GM23248 (cell line): ENCODE data around the gene POU3F1. TPM values are rescaled to one million over a fixed set of nuclear protein-coding genes. Genes with fewer than 3 reads are reported as not detected.
A peak's percentile ranks its signal among the peaks of the same experiment; 100 is the strongest.

Experiments used
- DNase-seq: peaks from one replicate; pipeline ENCODE4 v3.0.0-alpha.2; 2015
- H2AFZ ChIP-seq: fragments of 200-600 bp; sonication (generic); 2 replicates; pipeline ENCODE4 v1.6.1; 2016; ENCODE audit warnings: antibody characterized with exemption
- H3F3A ChIP-seq: fragments of 200-600 bp; sonication (generic); 2 replicates; pipeline ENCODE4 v1.6.1; 2016; ENCODE audit warnings: mild to moderate bottlenecking, antibody characterized with exemption, mixed run types; ENCODE audit not compliant: insufficient read depth
- H3K27ac ChIP-seq: fragments of 200-600 bp; sonication (generic); 2 replicates; pipeline ENCODE4 v1.5.1; 2016; ENCODE audit warnings: mild to moderate bottlenecking
- H3K27me3 ChIP-seq: fragments of 200-600 bp; sonication (generic); replicated peaks from 2 replicates; pipeline ENCODE4 v1.6.1; 2016; ENCODE audit warnings: mild to moderate bottlenecking; ENCODE audit not compliant: insufficient read depth
- H3K36me3 ChIP-seq: fragments of 200-600 bp; sonication (generic); 2 replicates; pipeline ENCODE4 v1.6.1; 2016; ENCODE audit warnings: low read depth, mild to moderate bottlenecking
- H3K4me1 ChIP-seq: fragments of 200-600 bp; sonication (generic); 2 replicates; pipeline ENCODE4 v1.6.1; 2016; ENCODE audit warnings: mild to moderate bottlenecking; ENCODE audit not compliant: insufficient read depth
- H3K4me2 ChIP-seq: fragments of 200-600 bp; sonication (generic); one replicate; pipeline ENCODE4 v1.6.1; 2016; ENCODE audit warnings: mild to moderate bottlenecking; ENCODE audit not compliant: unreplicated experiment
- H3K4me3 ChIP-seq: fragments of 200-600 bp; sonication (generic); 2 replicates; pipeline ENCODE4 v1.5.1; 2016; ENCODE audit warnings: mild to moderate bottlenecking
- H3K79me2 ChIP-seq: fragments of 200-600 bp; sonication (generic); 2 replicates; pipeline ENCODE4 v1.6.1; 2016; ENCODE audit warnings: mild to moderate bottlenecking; ENCODE audit not compliant: insufficient read depth
- H3K9ac ChIP-seq: fragments of 200-600 bp; sonication (generic); 2 replicates; pipeline ENCODE4 v1.6.1; 2016; ENCODE audit warnings: mild to moderate bottlenecking
- H3K9me2 ChIP-seq: fragments of 200-600 bp; sonication (generic); 2 replicates; pipeline ENCODE4 v1.6.1; 2016; ENCODE audit warnings: mixed run types, mild to moderate bottlenecking, moderate library complexity; ENCODE audit not compliant: insufficient read depth
- H3K9me3 ChIP-seq: fragments of 200-600 bp; sonication (generic); one replicate; pipeline ENCODE4 v1.6.1; 2017; ENCODE audit warnings: low read depth
- H4K20me1 ChIP-seq: fragments of 200-600 bp; sonication (generic); 2 replicates; pipeline ENCODE4 v1.6.0; 2016; ENCODE audit not compliant: insufficient read depth
- EZH2 ChIP-seq: fragments of 200-600 bp; sonication (generic); IDR thresholded peaks from 2 replicates; pipeline ENCODE4 v1.6.1; 2018; ENCODE audit warnings: antibody characterized with exemption, mild to moderate bottlenecking; ENCODE audit not compliant: insufficient read depth, poor library complexity, severe bottlenecking
- EZH2phosphoT487 ChIP-seq: fragments of 200-600 bp; sonication (generic); IDR thresholded peaks from 2 replicates; pipeline ENCODE4 v1.6.1; 2018; ENCODE audit warnings: antibody characterized with exemption, moderate library complexity, mild to moderate bottlenecking, low read depth; ENCODE audit not compliant: insufficient read depth
- WGBS, 2 experiments: methylation state at CpG; one replicate each; pipeline ENCODE4 v1.1.6; 2015 to 2017; ENCODE audit warnings: low lambda C conversion rate in 2 of 2, low coverage in 1 of 2; ENCODE audit errors: missing lambda C conversion rate in 2 of 2; 5-methylcytosine and 5-hydroxymethylcytosine counted together
- in situ Hi-C: fragments of 300-500 bp; cut with MboI; formaldehyde crosslinking; loops from 2 replicates; pipeline ENCODE4 v1.15.0; 2020
- polyA plus RNA-seq: library from polyadenylated mRNA; unstranded; fragments of >200 nt; fragmentation: Nextera tagmentation; extraction: Ambion mirVana; gene quantifications from 2 replicates; pipeline ENCODE4 v1.2.1, GENCODE V29; 2016
- total RNA-seq: library from RNA; depleted of rRNA; stranded (reverse); fragments of >200 nt; shearing (Covaris generic); gene quantifications from 2 replicates; pipeline ENCODE4 v1.2.3, GENCODE V29; 2014

Gene POU3F1
- total and polyA plus RNA-seq, 2 experiments from 2014 or later: not detected

GRCh38 chr1:38022810-38023209 lies 23.8 kb downstream of the POU3F1 start:
- WGBS, 2 experiments: 79 to 82% methylated on average over 3 of the region's 3 CpGs

GRCh38 chr1:38021969-38022368 lies 24.6 kb downstream of the POU3F1 start:
- Histone ChIP-seq H3K27ac (no peak overlapping the region), H3K4me3 (no peak overlapping the region), H3K36me3 (peaks cover 66% of the 10 kb centered on the region), H3F3A (peaks cover 11% of the 10 kb centered on the region; the same call in 1 of the 2 replicates), H3K79me2 (peaks cover 40% of the 10 kb centered on the region), H3K9me2 (no peaks in the 10 kb centered on the region), H3K4me1 (no peaks in the 10 kb centered on the region), H2AFZ (no peak overlapping the region), H3K9me3 (no peaks in the 10 kb centered on the region), H3K4me2 (no peak overlapping the region), H3K9ac (no peak overlapping the region), H4K20me1 (no peaks in the 10 kb centered on the region), H3K27me3 (no peaks in the 10 kb centered on the region)
- in situ Hi-C loops: loop anchor here (10.0 kb wide), 1 partner anchor 803 kb away; no protein-coding TSS in a partner anchor
- DNase-seq: no peak
- no peak for TF ChIP-seq EZH2phosphoT487
- no peak for TF ChIP-seq EZH2
- 95 to 98% methylated on average over 5 of the region's 5 CpGs for WGBS, 2 experiments

More at GRCh38 chr1:38022810-38023209, 23.8 kb downstream of the POU3F1 start:
- peaks cover 17% of the 10 kb centered on the region; the same call in 1 of the 2 replicates for H3F3A ChIP-seq
- H3K27ac ChIP-seq: no peak overlapping the region
- H3K36me3 ChIP-seq: peaks cover 58% of the 10 kb centered on the region
- DNase-seq: no peak
- H3K4me1 ChIP-seq: no peaks in the 10 kb centered on the region
- no peak overlapping the region for H3K4me3 ChIP-seq
- H3K9me3 ChIP-seq: no peaks in the 10 kb centered on the region
- no peak for TF ChIP-seq EZH2phosphoT487
- H2AFZ ChIP-seq: no peak overlapping the region
- H3K79me2 ChIP-seq: peaks cover 31% of the 10 kb centered on the region
- H3K9ac ChIP-seq: no peak overlapping the region
- in situ Hi-C loops: loop anchor here (10.0 kb wide), 1 partner anchor 802 kb away; no protein-coding TSS in a partner anchor
- no peak overlapping the region for H3K4me2 ChIP-seq
- no peaks in the 10 kb centered on the region for H4K20me1 ChIP-seq
- no peaks in the 10 kb centered on the region for H3K9me2 ChIP-seq
- H3K27me3 ChIP-seq: no peaks in the 10 kb centered on the region

GRCh38 chr1:38020396-38020795 lies 26.2 kb downstream of the POU3F1 start:
- Histone ChIP-seq H3F3A (peaks cover 8% of the 10 kb centered on the region; the same call in 1 of the 2 replicates), H3K9ac (no peak overlapping the region), H4K20me1 (no peaks in the 10 kb centered on the region), H3K36me3 (peaks cover 74% of the 10 kb centered on the region), H3K9me2 (no peaks in the 10 kb centered on the region), H3K27ac (no peak overlapping the region), H3K4me2 (no peak overlapping the region), H3K4me3 (no peak overlapping the region), H2AFZ (no peak overlapping the region), H3K9me3 (no peaks in the 10 kb centered on the region), H3K79me2 (peaks cover 55% of the 10 kb centered on the region), H3K4me1 (no peaks in the 10 kb centered on the region), H3K27me3 (no peaks in the 10 kb centered on the region)
- 97 to 98% methylated on average over 2 of the region's 2 CpGs for WGBS, 2 experiments
- in situ Hi-C loops: loop anchor here (10.0 kb wide), 1 partner anchor 804 kb away; no protein-coding TSS in a partner anchor
- TF ChIP-seq EZH2phosphoT487: no peak
- TF ChIP-seq EZH2: no peak
- no peak for DNase-seq

GRCh38 chr1:38018864-38019343 lies 27.7 kb downstream of the POU3F1 start:
- H3K4me2 ChIP-seq: no peak overlapping the region
- no peak for TF ChIP-seq EZH2phosphoT487
- no peak for TF ChIP-seq EZH2
- peaks cover 70% of the 10 kb centered on the region for H3K79me2 ChIP-seq
- no peak overlapping the region for H3K27ac ChIP-seq
- no peaks in the 10 kb centered on the region for H3K9me2 ChIP-seq
- H4K20me1 ChIP-seq: no peaks in the 10 kb centered on the region
- H3K27me3 ChIP-seq: no peaks in the 10 kb centered on the region
- no peaks in the 10 kb centered on the region for H3K9me3 ChIP-seq
- H3K9ac ChIP-seq: no peak overlapping the region
- DNase-seq: peak; percentile 64
- H3K4me1 ChIP-seq: peaks cover 9% of the 10 kb centered on the region
- WGBS, 2 experiments: 72 to 80% methylated on average over 6 of the region's 6 CpGs
- in situ Hi-C loops: no loop called here
- peaks cover 63% of the 10 kb centered on the region for H3K36me3 ChIP-seq
- peaks cover 8% of the 10 kb centered on the region; the same call in 1 of the 2 replicates for H3F3A ChIP-seq
- no peak overlapping the region for H3K4me3 ChIP-seq
- no peak overlapping the region for H2AFZ ChIP-seq
